Mammary epithelial cell (primary cell): ENCODE data around the gene TRIO.

Source experiments
- EZH2 ChIP-seq: IDR thresholded peaks from 2 replicates; pipeline ENCODE4 v1.6.1; 2012; ENCODE audit warnings: low read length, inconsistent platforms, borderline replicate concordance
- TF ChIP-seq, protein P1 (sequence below), 2 donors: IDR thresholded peaks in 1 of 2; conservative IDR thresholded peaks in 1 of 2; 2 replicates each; pipeline ENCODE4 v1.5.1; 2011 to 2012; ENCODE audit warnings: inconsistent platforms in 2 of 2, low read length in 2 of 2, mild to moderate bottlenecking in 2 of 2, control low read depth in 1 of 2, low read depth in 1 of 2; ENCODE audit not compliant: insufficient read depth in 1 of 2; ENCODE audit errors: extremely low read depth in 1 of 2

DNA sequence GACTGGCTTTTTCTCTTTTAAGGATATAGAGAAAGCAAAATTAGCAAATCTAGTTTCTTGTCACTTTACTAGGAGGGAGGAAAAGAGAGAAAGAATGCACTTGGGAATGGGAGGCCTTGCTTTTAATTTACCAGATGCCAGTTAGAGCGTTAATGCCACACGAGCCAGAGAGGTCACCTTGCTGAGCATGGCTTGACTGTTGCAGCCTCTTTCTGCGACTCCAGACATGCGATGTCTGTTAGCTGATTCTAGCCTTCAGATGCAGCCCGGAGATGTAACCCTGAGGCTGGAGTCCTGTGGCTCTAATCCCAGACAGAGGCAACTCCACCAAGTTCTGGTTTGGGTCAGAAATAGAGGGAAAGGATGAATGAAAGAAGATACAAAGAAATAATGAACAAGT, 152.5 kb downstream of the TRIO start:
- TF ChIP-seq, protein P1, sequence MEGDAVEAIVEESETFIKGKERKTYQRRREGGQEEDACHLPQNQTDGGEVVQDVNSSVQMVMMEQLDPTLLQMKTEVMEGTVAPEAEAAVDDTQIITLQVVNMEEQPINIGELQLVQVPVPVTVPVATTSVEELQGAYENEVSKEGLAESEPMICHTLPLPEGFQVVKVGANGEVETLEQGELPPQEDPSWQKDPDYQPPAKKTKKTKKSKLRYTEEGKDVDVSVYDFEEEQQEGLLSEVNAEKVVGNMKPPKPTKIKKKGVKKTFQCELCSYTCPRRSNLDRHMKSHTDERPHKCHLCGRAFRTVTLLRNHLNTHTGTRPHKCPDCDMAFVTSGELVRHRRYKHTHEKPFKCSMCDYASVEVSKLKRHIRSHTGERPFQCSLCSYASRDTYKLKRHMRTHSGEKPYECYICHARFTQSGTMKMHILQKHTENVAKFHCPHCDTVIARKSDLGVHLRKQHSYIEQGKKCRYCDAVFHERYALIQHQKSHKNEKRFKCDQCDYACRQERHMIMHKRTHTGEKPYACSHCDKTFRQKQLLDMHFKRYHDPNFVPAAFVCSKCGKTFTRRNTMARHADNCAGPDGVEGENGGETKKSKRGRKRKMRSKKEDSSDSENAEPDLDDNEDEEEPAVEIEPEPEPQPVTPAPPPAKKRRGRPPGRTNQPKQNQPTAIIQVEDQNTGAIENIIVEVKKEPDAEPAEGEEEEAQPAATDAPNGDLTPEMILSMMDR (conservative IDR thresholded peaks at IDR 0.05 in 1 of 2, IDR thresholded peaks at IDR 0.05 in 1 of 2; ENCODE audit: extremely low read depth in 1 of 2, insufficient read depth in 1 of 2, low read depth in 1 of 2, low read length in 2 of 2): no peak
- no peak for TF ChIP-seq EZH2
